HL-60/S4 treated with phorbol 12-myristate 13-acetate at 8.2 ng/mL for 4 days and 3 days (cell line): Measurements from ENCODE around the gene FKBP6.
"Not testable (repeated sequence)": the region's sequence is repeated elsewhere in the genome, so short reads cannot be mapped to it uniquely, and the experiment has no call there.

Experiments used
- in situ Hi-C: fragments of 300-500 bp; cut with MboI; formaldehyde crosslinking; loops from 2 replicates; pipeline ENCODE4 v1.15.0; 2022; ENCODE audit warnings: low sequenced_read_pairs

Gene FKBP6

DNA sequence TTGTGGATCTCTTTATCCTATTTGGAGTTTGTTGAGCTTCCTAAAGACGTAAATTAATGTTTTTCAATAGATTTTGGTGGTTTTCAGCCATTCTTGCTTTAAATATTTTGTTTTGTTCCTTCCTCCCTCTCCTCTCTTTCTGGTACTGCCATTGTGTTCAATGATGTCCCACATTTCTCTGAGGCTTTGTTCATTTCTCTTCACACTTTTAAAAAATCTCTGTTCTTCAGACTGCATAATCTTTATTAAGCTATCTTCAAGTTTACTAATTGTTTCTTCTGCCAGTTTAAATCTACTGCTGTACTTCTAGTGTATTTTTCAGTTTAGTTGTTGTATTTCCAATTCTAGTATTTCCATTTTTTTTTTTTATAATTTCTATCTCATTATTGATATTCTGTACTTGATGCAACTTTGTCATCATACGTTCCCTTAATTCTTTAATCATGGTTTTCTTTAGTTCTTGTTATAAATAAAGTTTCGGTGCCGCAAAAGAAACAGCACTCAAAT is 60.0 kb downstream of the FKBP6 start:
- in situ Hi-C loops: loop anchor here (25.0 kb wide), 1 partner anchor 99 kb away; no protein-coding TSS in a partner anchor

DNA sequence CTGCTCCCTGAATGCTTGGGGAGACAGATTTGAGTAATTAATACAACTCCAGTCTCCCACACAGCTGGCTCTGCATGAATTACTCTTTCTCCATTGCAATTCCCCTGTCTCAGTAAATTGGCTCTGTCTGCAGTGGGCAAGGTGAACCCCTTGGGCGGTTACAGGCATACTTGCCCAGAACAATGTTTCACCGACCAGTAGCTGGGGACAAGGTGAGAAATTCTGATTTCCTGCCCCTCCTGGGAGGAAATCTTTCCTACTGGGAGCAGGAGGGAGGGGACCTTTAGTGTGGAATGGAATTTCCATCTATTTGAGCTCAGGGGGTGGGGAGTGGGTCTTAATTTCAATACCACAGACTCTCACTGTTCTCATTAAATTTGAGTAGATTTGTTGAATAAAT is 63.4 kb downstream of the FKBP6 start:
- in situ Hi-C loops: loop anchor here (25.0 kb wide), 1 partner anchor 96 kb away; no protein-coding TSS in a partner anchor

DNA sequence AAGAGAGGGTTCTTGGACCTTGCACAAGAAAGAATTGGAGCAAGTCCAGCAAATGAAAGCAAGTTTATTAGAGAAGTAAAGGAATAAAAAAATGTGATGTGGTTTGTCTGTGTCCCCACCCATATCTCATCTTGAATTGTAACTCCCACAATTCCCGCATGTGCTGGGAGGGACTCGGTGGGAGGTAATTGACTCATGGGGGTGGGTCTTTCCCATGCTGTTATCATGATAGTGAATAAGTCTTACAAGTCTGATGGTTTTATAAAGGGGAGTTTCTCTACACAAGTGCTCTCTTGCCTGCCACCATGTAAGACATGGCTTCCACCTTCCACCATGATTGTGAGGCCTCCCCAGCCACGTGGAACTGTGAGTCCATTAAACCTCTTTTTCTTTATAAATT is 66.5 kb downstream of the FKBP6 start:
- in situ Hi-C loops: loop anchor here (25.0 kb wide), 1 partner anchor 93 kb away; no protein-coding TSS in a partner anchor

DNA sequence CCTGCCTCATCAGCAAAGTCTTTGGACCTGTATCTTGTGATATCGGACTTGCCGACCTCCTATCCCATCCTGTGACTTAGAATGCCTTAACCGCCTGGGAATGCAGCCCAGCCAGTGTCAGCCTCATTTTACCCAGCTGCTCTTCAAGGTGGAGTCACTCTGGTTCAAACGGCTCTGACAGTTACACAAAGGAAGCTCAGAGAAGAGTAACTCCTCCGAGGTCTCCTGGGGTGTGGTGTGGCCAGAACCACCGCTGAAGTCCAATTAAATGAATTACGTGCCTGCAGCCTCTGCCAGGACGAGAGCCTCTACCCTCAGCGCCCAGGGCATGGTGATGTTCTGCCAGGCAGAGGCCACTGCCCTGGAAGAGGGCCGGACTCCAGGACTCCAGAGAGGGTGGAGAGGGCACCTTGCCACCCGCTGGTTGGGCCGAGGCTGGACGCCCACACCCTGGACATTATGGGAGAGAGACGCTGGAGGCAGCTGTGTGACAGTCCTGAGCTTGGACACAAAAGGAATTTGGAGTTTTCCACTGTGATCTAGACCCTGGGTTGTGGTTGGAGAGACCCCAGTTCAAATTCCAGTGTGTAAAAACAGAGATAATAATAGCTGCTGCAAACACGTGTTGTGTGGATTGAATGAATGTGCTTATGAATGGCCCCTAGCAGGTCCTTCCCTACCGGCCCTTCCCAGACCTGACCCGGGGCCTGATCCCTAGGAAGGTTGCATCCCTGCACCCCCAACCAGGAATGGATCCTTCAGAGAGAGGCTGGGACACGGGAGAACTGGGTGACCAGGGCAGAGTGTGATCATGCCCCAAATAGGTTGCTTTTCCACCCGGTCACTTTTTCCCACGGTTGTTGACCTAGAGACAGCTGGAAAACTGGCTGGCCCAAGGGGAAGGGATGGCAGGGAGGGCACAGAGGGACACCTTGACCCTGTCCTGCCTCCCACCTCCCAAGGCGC is 67.9 kb downstream of the FKBP6 start:
- in situ Hi-C loops: loop anchor here (25.0 kb wide), 1 partner anchor 91 kb away; no protein-coding TSS in a partner anchor

DNA sequence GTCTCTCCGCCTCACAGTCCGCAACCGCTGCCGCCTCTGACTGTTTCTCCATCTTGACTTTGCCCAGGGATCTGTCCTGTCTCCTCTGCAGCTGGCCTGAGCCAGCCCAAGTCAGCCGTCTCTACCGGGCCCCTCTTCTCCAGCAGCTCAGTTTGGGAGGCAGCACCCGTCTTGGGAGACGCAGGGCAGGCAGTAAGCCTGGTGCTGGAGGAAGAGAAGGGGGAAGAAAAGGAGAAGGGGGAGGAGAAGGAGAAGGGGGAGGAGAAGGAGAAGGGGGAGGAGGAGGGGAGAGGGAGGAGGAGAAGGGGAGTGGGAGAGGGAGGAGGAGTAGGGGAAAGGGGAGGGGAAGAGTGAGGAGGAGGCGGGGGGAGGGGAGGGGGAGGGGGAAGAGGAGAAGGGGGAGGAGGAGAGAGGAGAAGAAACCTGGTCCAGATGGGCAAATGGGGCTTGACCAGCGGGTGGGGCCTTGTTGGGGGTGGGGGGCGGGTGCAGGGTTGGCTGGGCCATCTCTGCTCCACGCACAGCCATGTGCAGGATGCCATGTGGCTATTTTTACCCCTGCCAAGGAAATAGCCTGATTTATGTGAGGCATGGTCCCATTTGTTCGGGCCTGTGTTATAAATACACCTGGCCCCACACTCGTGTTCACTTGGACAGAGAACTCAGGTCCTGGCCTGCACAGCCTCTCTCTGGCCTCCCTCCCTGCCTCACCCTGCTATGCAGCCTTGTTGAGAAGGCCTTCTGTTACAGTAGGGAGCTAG is 69.7 kb downstream of the FKBP6 start:
- in situ Hi-C loops: loop anchor here (25.0 kb wide), 1 partner anchor 90 kb away; no protein-coding TSS in a partner anchor

DNA sequence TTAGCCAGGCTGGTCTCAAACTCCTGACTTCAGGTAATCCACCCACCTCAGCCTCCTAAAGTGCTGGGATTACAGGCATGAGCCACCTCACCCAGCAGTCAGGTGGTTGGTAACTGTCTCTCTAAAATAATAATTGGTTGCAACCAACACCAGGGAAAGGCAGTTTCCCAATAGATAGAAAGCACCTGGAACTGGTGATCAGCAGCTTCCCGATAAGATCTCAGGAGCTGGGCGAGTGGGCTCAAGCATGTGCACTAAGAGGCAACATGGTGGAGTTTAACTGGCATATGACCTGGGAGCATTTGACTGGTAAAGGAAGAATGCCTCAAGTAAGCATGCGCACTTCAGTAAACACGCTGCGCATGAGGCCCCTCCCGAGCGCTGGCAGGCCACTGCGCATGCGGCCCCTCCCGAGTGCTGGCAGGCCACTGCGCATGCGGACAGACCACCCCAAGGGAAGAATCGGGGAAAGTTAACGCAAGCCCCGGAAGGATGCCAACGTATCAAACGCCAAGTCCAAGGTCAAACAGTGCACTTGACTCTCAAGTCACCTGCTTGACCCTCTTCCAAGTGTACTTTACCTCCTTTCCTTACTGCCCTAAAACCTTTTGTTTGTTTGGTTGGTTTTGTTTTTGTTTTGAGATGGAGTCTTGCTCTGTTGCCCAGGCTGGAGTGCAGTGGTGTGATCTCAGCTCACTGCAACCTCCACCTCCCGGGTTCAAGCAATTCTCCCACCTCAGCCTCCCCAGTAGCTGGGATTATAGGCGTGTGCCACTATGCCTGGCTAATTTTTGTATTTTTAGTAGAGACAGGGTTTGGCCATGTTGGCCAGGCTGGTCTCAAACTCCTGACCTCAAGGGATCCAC is 71.5 kb downstream of the FKBP6 start:
- in situ Hi-C loops: loop anchor here (25.0 kb wide), 1 partner anchor 88 kb away; no protein-coding TSS in a partner anchor

DNA sequence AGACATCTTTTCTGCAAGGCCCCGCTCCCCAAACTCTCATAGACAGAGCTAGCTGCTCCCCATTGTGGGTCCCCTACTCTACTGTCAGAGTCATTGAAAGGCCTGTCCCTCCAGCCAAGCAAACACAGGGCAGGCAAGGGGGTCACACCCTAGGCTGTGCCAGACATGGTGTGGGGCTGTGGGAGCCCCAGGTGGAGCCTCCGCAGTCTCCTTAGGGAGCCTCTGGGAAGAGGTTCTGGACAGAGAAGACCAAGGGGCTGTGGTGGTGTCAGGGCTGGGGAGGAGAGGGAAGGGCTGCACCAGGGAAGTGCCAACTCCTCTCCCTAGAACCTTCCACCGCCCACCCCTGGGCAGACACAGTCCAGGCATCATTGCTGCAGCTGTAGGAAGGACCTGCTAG is 76.9 kb downstream of the FKBP6 start:
- in situ Hi-C loops: not testable (repeated sequence)
